OCI-LY3 (cell line): ENCODE data around the gene HSPA1L.

ENCODE experiments used
- EZH2phosphoT487 ChIP-seq: fragments of 200-600 bp; shearing (Covaris generic); IDR thresholded peaks from 2 replicates; pipeline ENCODE4 v1.6.1; 2018; ENCODE audit warnings: antibody characterized with exemption, mixed run types, low read depth
- TF ChIP-seq, protein P1 (sequence below): fragments of 200-600, 300-600 bp; sonication (generic); IDR thresholded peaks from 2 replicates; pipeline ENCODE4 v1.5.1; 2014; ENCODE audit warnings: antibody characterized with exemption, low read length, low read depth

GRCh38 chr6:31768363-31769257 lies 46.5 kb downstream of the HSPA1L start:
- TF ChIP-seq, protein P1, sequence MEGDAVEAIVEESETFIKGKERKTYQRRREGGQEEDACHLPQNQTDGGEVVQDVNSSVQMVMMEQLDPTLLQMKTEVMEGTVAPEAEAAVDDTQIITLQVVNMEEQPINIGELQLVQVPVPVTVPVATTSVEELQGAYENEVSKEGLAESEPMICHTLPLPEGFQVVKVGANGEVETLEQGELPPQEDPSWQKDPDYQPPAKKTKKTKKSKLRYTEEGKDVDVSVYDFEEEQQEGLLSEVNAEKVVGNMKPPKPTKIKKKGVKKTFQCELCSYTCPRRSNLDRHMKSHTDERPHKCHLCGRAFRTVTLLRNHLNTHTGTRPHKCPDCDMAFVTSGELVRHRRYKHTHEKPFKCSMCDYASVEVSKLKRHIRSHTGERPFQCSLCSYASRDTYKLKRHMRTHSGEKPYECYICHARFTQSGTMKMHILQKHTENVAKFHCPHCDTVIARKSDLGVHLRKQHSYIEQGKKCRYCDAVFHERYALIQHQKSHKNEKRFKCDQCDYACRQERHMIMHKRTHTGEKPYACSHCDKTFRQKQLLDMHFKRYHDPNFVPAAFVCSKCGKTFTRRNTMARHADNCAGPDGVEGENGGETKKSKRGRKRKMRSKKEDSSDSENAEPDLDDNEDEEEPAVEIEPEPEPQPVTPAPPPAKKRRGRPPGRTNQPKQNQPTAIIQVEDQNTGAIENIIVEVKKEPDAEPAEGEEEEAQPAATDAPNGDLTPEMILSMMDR = no peak
- TF ChIP-seq EZH2phosphoT487 = no peak
